ENCODE measurements around the gene SHOX.

SHOX gene

GRCh38 chrX:666762-667720 lies 36.5 kb downstream of the SHOX start:
- peak; percentile 9 for DNase-seq (ENCODE audit: low read depth)

GRCh38 chrX:670645-671044 lies 40.1 kb downstream of the SHOX start:
- no peak for DNase-seq (ENCODE audit: low read depth)

- DNase-seq (ENCODE audit: low read depth), result no peak
Measured at GRCh38 chrX:672931-673330, 42.3 kb downstream of the SHOX start.

- no peak for DNase-seq (ENCODE audit: low read depth)
Measured at GRCh38 chrX:675279-675954, 44.8 kb downstream of the SHOX start.

GRCh38 chrX:675955-676295 lies 45.3 kb downstream of the SHOX start:
- DNase-seq (ENCODE audit: low read depth), result no peak

- DNase-seq (ENCODE audit: low read depth), result no peak
Measured at GRCh38 chrX:677376-677775, 46.8 kb downstream of the SHOX start.

- no peak for DNase-seq (ENCODE audit: low read depth)
Measured at GRCh38 chrX:679291-679979, 48.8 kb downstream of the SHOX start.

GRCh38 chrX:680062-680461 lies 49.5 kb downstream of the SHOX start:
- no peak for DNase-seq (ENCODE audit: low read depth)

- DNase-seq (ENCODE audit: low read depth), result no peak
Measured at GRCh38 chrX:681989-682388, 51.4 kb downstream of the SHOX start.

- DNase-seq (ENCODE audit: low read depth), result no peak
Measured at GRCh38 chrX:682892-683291, 52.3 kb downstream of the SHOX start.

- DNase-seq (ENCODE audit: low read depth), result no peak
Measured at GRCh38 chrX:683576-683975, 53.0 kb downstream of the SHOX start.

- DNase-seq (ENCODE audit: low read depth), result no peak
Measured at GRCh38 chrX:685120-686032, 54.8 kb downstream of the SHOX start.

GRCh38 chrX:689983-690382 lies 59.4 kb downstream of the SHOX start:
- no peak for DNase-seq (ENCODE audit: low read depth)

- DNase-seq (ENCODE audit: low read depth), result no peak
Measured at GRCh38 chrX:694800-695199, 64.2 kb downstream of the SHOX start.

GRCh38 chrX:698206-698605 lies 67.6 kb downstream of the SHOX start:
- peak; percentile 45 for DNase-seq (ENCODE audit: low read depth)

- DNase-seq (ENCODE audit: low read depth), result no peak
Measured at GRCh38 chrX:700936-701335, 70.3 kb downstream of the SHOX start.

- DNase-seq (ENCODE audit: low read depth), result no peak
Measured at GRCh38 chrX:701673-702072, 71.1 kb downstream of the SHOX start.

GRCh38 chrX:703466-703865 lies 72.9 kb downstream of the SHOX start:
- DNase-seq (ENCODE audit: low read depth), result no peak

GRCh38 chrX:703866-704265 lies 73.3 kb downstream of the SHOX start:
- DNase-seq (ENCODE audit: low read depth), result peak; percentile 83
